OCI-LY3 (cell line): ENCODE data around the gene C9orf85.
"Not testable (repeated sequence)": the region's sequence is repeated elsewhere in the genome, so short reads cannot be mapped to it uniquely, and the experiment has no call there.

Source experiments
- H2AFZ ChIP-seq: fragments of 200-600, 300-600 bp; shearing (Covaris generic); 2 replicates; pipeline ENCODE4 v1.6.0; 2014; ENCODE audit warnings: antibody characterized with exemption, low read depth, low read length
- H3K27ac ChIP-seq: fragments of 200-600, 300-600 bp; sonication (generic); 2 replicates; pipeline ENCODE4 v1.5.1; 2014; ENCODE audit warnings: mild to moderate bottlenecking, low read length, moderate library complexity, mixed read lengths
- H3K27me3 ChIP-seq: fragments of 200-600, 300-600 bp; sonication (generic); 2 replicates; pipeline ENCODE4 v1.6.1; 2014; ENCODE audit warnings: low read depth, low read length, mixed read lengths
- H3K36me3 ChIP-seq: fragments of 200-600, 300-600 bp; sonication (generic); replicated peaks from 2 replicates; pipeline ENCODE3; 2014; ENCODE audit warnings: low read depth, low read length, mixed read lengths
- H3K4me1 ChIP-seq: fragments of 300-600, 200-600 bp; sonication (generic); 2 replicates; pipeline ENCODE4 v1.6.1; 2014; ENCODE audit warnings: low read length, mixed read lengths
- H3K4me2 ChIP-seq: fragments of 200-600, 300-600 bp; sonication (generic); 2 replicates; pipeline ENCODE4 v1.6.1; 2014; ENCODE audit warnings: low read length, mixed read lengths
- H3K4me3 ChIP-seq: fragments of 300-600, 200-600 bp; sonication (generic); 2 replicates; pipeline ENCODE4 v1.5.1; 2014; ENCODE audit warnings: antibody characterized with exemption, mild to moderate bottlenecking, low read length, moderate library complexity
- H3K79me2 ChIP-seq: fragments of 300-600, 200-600 bp; shearing (Covaris generic); 2 replicates; pipeline ENCODE4 v1.6.1; 2014; ENCODE audit warnings: mild to moderate bottlenecking, low read length, mixed read lengths
- H3K9ac ChIP-seq: fragments of 300-600, 200-600 bp; shearing (Covaris generic); 2 replicates; pipeline ENCODE4 v1.6.0; 2014; ENCODE audit warnings: mild to moderate bottlenecking, low read length, moderate library complexity
- H3K9me3 ChIP-seq: fragments of 200-600, 300-600 bp; shearing (Covaris generic); 2 replicates; pipeline ENCODE4 v1.6.1; 2014; ENCODE audit warnings: low read length, mixed read lengths; ENCODE audit not compliant: insufficient read depth
- H4K20me1 ChIP-seq: fragments of 200-600, 300-600 bp; sonication (generic); 2 replicates; pipeline ENCODE4 v1.6.1; 2016; ENCODE audit warnings: low read length, mixed read lengths; ENCODE audit not compliant: insufficient read depth
- EZH2phosphoT487 ChIP-seq: fragments of 200-600 bp; shearing (Covaris generic); IDR thresholded peaks from 2 replicates; pipeline ENCODE4 v1.6.1; 2018; ENCODE audit warnings: antibody characterized with exemption, mixed run types, low read depth
- TF ChIP-seq, protein P1 (sequence below): fragments of 200-600, 300-600 bp; sonication (generic); IDR thresholded peaks from 2 replicates; pipeline ENCODE4 v1.5.1; 2014; ENCODE audit warnings: antibody characterized with exemption, low read length, low read depth

C9orf85 gene

GRCh38 chr9:72005451-72005850 is 94.0 kb downstream of the C9orf85 start:
- Histone ChIP-seq H3K9me3 (no peaks in the 10 kb centered on the region), H3K9ac (no peak overlapping the region), H3K4me3 (no peak overlapping the region), H3K27me3 (no peaks in the 10 kb centered on the region), H3K4me1 (no peaks in the 10 kb centered on the region), H2AFZ (no peak overlapping the region), H4K20me1 (no peaks in the 10 kb centered on the region), H3K79me2 (no peaks in the 10 kb centered on the region), H3K27ac (no peak overlapping the region), H3K36me3 (no peaks in the 10 kb centered on the region), H3K4me2 (no peak overlapping the region)
- TF ChIP-seq EZH2phosphoT487: no peak

DNA sequence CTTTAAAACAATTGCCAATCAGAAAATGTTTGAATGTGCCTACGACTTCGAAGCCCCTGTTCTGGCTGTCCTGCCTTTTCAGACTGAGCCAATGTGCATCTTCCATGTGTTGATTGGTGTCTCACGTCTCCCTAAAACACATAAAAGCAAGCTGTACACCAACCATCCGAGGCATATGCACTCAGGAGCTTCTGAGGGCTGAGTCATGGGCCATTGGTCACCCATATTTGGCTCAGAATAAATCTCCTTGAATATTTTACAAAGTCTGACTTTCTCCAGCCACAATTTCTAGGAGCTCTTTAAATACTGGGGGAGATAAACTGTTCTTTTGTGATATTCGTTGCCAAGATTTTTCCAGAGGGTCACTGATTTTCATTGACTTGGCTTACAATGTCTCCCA is 95.1 kb downstream of the C9orf85 start:
- TF ChIP-seq, protein P1, sequence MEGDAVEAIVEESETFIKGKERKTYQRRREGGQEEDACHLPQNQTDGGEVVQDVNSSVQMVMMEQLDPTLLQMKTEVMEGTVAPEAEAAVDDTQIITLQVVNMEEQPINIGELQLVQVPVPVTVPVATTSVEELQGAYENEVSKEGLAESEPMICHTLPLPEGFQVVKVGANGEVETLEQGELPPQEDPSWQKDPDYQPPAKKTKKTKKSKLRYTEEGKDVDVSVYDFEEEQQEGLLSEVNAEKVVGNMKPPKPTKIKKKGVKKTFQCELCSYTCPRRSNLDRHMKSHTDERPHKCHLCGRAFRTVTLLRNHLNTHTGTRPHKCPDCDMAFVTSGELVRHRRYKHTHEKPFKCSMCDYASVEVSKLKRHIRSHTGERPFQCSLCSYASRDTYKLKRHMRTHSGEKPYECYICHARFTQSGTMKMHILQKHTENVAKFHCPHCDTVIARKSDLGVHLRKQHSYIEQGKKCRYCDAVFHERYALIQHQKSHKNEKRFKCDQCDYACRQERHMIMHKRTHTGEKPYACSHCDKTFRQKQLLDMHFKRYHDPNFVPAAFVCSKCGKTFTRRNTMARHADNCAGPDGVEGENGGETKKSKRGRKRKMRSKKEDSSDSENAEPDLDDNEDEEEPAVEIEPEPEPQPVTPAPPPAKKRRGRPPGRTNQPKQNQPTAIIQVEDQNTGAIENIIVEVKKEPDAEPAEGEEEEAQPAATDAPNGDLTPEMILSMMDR: no peak
- no peak for TF ChIP-seq EZH2phosphoT487
- Histone ChIP-seq H3K27me3 (no peaks in the 10 kb centered on the region), H2AFZ (no peak overlapping the region), H3K79me2 (no peaks in the 10 kb centered on the region), H3K27ac (no peak overlapping the region), H3K9ac (no peak overlapping the region), H3K36me3 (no peaks in the 10 kb centered on the region), H3K4me1 (no peaks in the 10 kb centered on the region), H4K20me1 (no peaks in the 10 kb centered on the region), H3K4me2 (no peak overlapping the region), H3K9me3 (no peaks in the 10 kb centered on the region), H3K4me3 (no peak overlapping the region)

- H3K9me3 ChIP-seq, H3K79me2 ChIP-seq, H2AFZ ChIP-seq, H3K4me1 ChIP-seq, H3K36me3 ChIP-seq, H3K4me2 ChIP-seq, H3K4me3 ChIP-seq, H4K20me1 ChIP-seq, H3K27ac ChIP-seq, H3K27me3 ChIP-seq, H3K9ac ChIP-seq: not testable (repeated sequence)
Measured at GRCh38 chr9:72007726-72008125, 96.3 kb downstream of the C9orf85 start.

DNA sequence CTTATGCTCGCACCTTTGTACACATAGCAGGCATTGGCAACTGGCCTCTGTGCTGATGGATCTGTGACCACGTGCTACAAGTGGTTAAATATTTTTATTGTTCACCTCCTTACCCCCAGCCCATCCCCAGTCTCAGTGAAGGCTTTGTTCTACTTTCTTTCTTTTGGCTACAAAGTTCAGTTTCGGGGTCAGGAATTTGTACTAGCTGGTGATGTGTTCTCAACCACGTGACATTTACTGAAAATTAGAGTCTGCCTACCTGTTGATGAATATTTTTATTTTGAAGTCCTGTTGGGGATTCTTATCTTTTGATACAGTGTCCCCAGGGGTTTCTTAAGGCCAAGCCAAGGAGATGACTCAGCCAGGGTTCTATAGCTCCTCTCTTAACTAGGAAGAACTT is 101.2 kb downstream of the C9orf85 start:
- TF ChIP-seq EZH2phosphoT487: no peak
- TF ChIP-seq, protein P1: no peak
- no peak overlapping the region for H3K4me3 ChIP-seq
- H3K4me2 ChIP-seq: no peak overlapping the region
- no peaks in the 10 kb centered on the region for H3K4me1 ChIP-seq
- H3K27me3 ChIP-seq: no peaks in the 10 kb centered on the region
- H2AFZ ChIP-seq: no peak overlapping the region
- no peaks in the 10 kb centered on the region for H3K36me3 ChIP-seq
- H4K20me1 ChIP-seq: no peaks in the 10 kb centered on the region
- H3K9me3 ChIP-seq: no peaks in the 10 kb centered on the region
- H3K79me2 ChIP-seq: no peaks in the 10 kb centered on the region
- H3K27ac ChIP-seq: no peak overlapping the region
- no peak overlapping the region for H3K9ac ChIP-seq

- H3K9ac ChIP-seq: no peak overlapping the region
- no peak overlapping the region for H3K4me3 ChIP-seq
- H3K4me2 ChIP-seq: no peak overlapping the region
- TF ChIP-seq, protein P1: no peak
- TF ChIP-seq EZH2phosphoT487: no peak
- H3K4me1 ChIP-seq: no peaks in the 10 kb centered on the region
- H3K79me2 ChIP-seq: no peaks in the 10 kb centered on the region
- no peak overlapping the region for H2AFZ ChIP-seq
- H4K20me1 ChIP-seq: no peaks in the 10 kb centered on the region
- H3K27me3 ChIP-seq: no peaks in the 10 kb centered on the region
- H3K9me3 ChIP-seq: no peaks in the 10 kb centered on the region
- H3K27ac ChIP-seq: no peak overlapping the region
- H3K36me3 ChIP-seq: no peaks in the 10 kb centered on the region
Measured at GRCh38 chr9:72013292-72013760, 101.9 kb downstream of the C9orf85 start.
